Measurements from ENCODE around the gene TRIM25.

The TRIM25 gene

GRCh38 chr17:56913867-56914580, at the start of gene TRIM25:
TSS of gene TRIM25 (minus strand) at chr17:56914049. CDS start at chr17:56913988, 61 bp downstream.
- Histone ChIP-seq H3K27ac (ENCODE audit: extremely low read depth, low read depth, low read length) (peak within 1 kb of the TSS; percentile 75), H3K4me1 (ENCODE audit: control insufficient read depth, insufficient read depth, low read length) (peaks cover 4% of the 10 kb centered on the region)
- CTCF ChIA-PET: interaction anchor here (0.6 to 0.9 kb wide), 3 partner anchors 12 to 26 kb away, joined by 3 read pairs; no protein-coding TSS in a partner anchor
- TF ChIP-seq ZNF202 (tag by site-specific recombination; IDR thresholded peaks at IDR 0.05; ENCODE audit: borderline replicate concordance): no peak
- TF ChIP-seq ZNF2 (tag by site-specific recombination; IDR thresholded peaks at IDR 0.05): peak; percentile 87; the same call in 1 of the 2 replicates
- no peak for TF ChIP-seq ZNF518A (tag by site-specific recombination; conservative IDR thresholded peaks at IDR 0.05; ENCODE audit: low read depth)
- TF ChIP-seq HIC1 (tag by site-specific recombination; IDR thresholded peaks at IDR 0.05): peak; percentile 99
- peak; percentile 66; the same call in 1 of the 2 replicates for TF ChIP-seq ZNF561 (tag by site-specific recombination; IDR thresholded peaks at IDR 0.05; ENCODE audit: borderline replicate concordance)
- TF ChIP-seq ZIC2 (tag by site-specific recombination; IDR thresholded peaks at IDR 0.05): peak; percentile 8; the same call in 1 of the 2 replicates
- TF ChIP-seq ZNF76 (tag by site-specific recombination; IDR thresholded peaks at IDR 0.05; ENCODE audit: borderline replicate concordance, low read depth): peak; percentile 74; the same call in 1 of the 2 replicates
- TF ChIP-seq ZBTB48 (tag by site-specific recombination; IDR thresholded peaks at IDR 0.05): peak; percentile 99
- peak; percentile 35; the same call in 1 of the 2 replicates for TF ChIP-seq ZNF449 (tag by site-specific recombination; IDR thresholded peaks at IDR 0.05)
- no peak for TF ChIP-seq ZNF624 (tag by site-specific recombination; IDR thresholded peaks at IDR 0.05)
- TF ChIP-seq ZNF677 (tag by site-specific recombination; IDR thresholded peaks at IDR 0.05): no peak
- no peak for TF ChIP-seq YY2 (tag by site-specific recombination; IDR thresholded peaks at IDR 0.05)
- peak; percentile 50; the same call in 1 of the 2 replicates for TF ChIP-seq ZNF391 (tag by site-specific recombination; IDR thresholded peaks at IDR 0.05; ENCODE audit: borderline replicate concordance, low read depth)
- no peak for TF ChIP-seq ZNF18 (tag by site-specific recombination; IDR thresholded peaks at IDR 0.05)
- TF ChIP-seq ZFP3 (tag by site-specific recombination; IDR thresholded peaks at IDR 0.05; ENCODE audit: low read depth): no peak
- TF ChIP-seq KLF9 (tag by site-specific recombination; IDR thresholded peaks at IDR 0.05; ENCODE audit: low read depth): peak; percentile 75
- TF ChIP-seq MEIS1 (CRISPR knock-in tag; IDR thresholded peaks at IDR 0.05; ENCODE audit: borderline replicate concordance): 0 out of 2 replicates have a peak, but pooled peaks have one; percentile 33
- TF ChIP-seq GLIS2 (tag by site-specific recombination; IDR thresholded peaks at IDR 0.05): peak; percentile 62
- TF ChIP-seq ZNF214 (tag by site-specific recombination; IDR thresholded peaks at IDR 0.05; ENCODE audit: borderline replicate concordance): no peak
- peak; percentile 52; the same call in 1 of the 2 replicates for TF ChIP-seq ZNF692 (tag by site-specific recombination; IDR thresholded peaks at IDR 0.05)
- peak; percentile 90 for TF ChIP-seq RBAK (tag by site-specific recombination; IDR thresholded peaks at IDR 0.05)
- no peak for TF ChIP-seq ZNF707 (tag by site-specific recombination; IDR thresholded peaks at IDR 0.05)
- no peak for TF ChIP-seq ATF2 (tag by site-specific recombination; IDR thresholded peaks at IDR 0.05; ENCODE audit: low read depth)

More at GRCh38 chr17:56913867-56914580, at the start of gene TRIM25:
- Histone ChIP-seq H3K4me3 (ENCODE audit: low read depth, low read length) (peak within 1 kb of the TSS; percentile 92), H3K36me3 (ENCODE audit: control insufficient read depth in 2 of 2, insufficient read depth in 1 of 2, low read length in 2 of 2) (peaks cover 0 to 18% of the 10 kb centered on the region in 2 experiments; a peak in 2 of 3 replicates), H3K9me3 (ENCODE audit: control insufficient read depth, insufficient read depth, low read depth, low read length) (no peaks in the 10 kb centered on the region)
- POLR2A ChIA-PET: interaction anchor here (0.6 to 1.9 kb wide), 42 partner anchors 9 to 833 kb away, joined by 3 to 13 read pairs (median 4); partner anchors contain the start of genes AKAP1, NOG and SCPEP1
